Measurements from ENCODE around the gene RELN.

Gene RELN

DNA sequence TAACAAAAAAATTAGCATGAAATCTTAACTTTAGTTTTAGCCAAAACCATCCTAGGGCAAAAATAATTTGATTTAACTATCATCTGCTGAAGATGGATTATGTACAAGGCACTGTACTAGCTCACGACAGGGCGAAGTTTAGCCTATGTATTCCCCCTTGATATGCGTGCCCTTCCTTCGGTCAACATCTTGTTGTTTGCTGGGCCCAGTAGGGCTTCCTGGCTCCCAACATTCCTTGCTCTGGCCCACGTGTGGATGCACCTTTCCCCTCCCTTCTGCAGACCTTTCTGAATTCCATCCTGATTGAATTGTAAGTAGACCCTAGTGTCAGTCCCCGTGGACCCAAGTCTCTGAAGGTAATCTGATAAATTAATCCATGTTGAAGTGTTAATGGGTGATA lies 212.0 kb downstream of the RELN start:
- DNase-seq: no peak

DNA sequence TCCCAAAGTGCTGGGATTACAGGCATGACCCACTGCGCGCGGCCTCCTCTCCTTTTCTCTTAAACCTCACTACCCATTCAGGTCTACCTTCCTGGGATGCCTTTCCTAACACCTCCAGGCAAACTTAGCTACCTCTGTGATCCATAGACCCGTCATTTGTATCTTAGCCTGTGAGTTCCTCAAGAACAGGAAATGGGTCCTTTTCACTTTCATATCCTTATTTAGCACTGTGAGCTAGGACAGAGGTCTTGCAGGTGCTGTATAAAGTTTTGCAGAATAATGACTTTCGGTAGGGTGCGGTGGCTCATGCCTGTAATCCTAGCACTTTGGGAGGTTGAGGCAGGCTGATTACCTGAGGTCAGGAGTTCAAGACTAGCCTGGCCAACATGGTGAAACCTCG lies 215.7 kb downstream of the RELN start:
- DNase-seq: no peak

DNA sequence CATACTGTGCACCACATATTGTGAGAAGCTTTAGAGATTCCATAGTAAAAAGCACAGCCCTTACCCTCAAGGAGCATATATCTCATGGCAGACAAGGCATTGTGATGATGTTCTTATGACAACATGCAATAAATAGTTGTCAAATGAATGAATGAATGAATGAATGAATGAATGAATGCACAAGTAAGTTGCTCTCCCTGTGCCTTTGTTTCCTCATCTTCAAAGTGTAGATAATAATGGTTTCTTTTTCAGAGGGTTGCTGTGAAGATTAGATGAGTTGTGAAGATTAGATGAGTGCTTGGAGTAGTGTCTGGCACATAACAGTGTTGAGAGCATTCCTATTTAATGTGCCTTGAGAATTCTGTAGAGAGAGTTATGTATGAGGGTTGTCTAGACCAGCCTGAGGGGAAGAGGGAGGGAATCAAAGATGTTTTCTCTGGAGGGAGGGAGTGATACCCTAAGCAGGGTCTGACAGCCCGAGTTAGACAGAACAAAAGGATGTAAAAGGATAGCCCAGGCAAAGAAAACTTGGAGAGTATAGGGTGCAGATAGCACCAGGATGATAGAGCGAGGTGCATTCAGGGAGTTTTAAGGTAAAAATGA lies 217.2 kb downstream of the RELN start:
- DNase-seq: no peak

DNA sequence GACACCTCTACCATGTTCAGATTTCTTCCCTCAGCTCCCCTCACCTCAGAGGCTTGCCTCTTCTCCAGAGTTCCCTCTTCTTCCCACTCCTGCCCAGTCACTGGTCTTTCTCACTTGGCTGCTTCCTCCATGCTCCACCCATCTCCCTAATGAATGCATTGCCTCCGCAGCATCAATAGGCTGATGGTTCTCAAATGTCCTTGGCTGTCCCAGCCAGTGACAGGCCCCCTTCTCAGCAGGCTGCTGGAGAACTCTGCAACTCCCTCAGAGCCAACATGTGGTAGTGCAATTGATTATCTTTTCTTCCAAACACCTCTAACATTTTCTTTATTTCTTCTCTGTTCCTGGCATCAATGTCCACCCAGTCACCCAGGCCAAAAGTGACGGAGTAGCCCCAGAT lies 218.2 kb downstream of the RELN start:
- no peak for DNase-seq

DNA sequence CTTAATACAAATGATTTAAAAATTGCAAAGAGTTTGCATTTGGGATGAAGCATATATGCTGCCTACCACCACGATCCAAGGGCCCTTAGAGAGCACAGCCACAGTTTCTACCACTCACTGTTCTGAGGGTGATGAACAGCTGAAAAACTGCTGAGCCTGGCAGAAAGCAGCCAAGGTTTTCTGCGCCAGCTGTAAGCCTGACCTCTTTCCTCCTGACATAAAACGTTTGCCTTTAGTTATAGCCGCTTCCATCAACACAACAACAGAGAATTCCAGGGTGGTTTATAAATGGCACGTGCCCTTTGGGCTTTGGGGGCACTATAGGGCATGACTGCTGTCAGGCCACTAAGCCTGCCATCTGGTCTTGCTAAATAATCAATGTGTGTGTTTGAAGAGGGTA lies 222.8 kb downstream of the RELN start:
- no peak for DNase-seq

DNA sequence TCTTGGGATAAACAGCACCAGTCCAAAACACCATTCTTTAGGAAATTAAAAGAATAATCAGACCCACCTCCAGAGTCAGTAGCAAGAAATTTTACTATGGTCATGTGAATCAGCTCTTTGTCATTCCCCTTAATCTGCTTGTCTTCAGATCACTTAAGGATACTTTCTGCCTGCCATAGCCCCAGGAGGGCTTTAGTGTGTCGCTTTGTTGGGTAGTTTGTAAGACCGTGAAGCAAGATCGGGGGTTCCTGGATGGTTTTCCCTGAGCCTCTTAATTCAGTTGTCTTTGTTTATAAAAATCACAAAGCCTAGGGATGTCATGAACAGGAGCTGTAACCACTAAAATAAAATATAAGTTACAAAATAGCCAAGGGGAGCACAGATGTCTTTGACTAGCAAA lies 223.6 kb downstream of the RELN start:
- DNase-seq: no peak

DNA sequence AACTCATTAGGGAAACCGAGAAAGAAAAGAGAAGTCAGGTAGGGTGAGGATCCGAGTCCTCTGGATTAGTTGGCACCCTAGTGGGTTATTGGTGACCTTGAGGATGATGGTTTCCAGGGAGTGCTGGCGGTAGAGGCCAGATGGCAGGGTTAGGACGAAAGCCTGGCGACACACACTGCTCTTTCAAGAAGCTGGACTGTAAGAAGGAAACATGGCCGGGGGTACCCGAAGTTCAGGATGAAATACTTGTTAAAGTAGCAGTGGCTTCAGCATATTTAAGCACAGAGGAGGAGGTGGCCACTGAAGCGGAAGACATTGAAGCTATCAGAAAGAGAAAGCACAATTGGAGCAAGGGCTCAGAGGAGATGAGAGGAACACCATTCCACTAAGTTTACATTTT lies 224.6 kb downstream of the RELN start:
- no peak for DNase-seq

DNA sequence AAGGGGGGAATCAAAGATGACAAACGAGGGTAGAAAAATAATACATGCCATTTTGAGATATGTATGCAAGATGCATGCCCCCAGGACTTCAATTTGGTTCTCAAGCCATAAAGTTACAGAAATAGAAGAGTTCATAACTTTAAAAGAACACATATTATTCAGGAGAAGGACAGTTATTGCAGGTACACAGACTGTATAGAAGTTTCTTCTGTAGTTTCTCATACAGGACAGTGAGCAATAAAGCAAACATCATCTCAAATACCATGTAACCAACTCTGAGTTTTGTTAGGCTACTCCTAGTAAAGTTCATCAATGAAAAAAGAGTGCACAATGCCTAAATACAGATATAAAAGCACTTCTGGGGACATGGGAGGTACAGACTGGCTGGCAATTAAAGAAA lies 226.6 kb downstream of the RELN start:
- no peak for DNase-seq

DNA sequence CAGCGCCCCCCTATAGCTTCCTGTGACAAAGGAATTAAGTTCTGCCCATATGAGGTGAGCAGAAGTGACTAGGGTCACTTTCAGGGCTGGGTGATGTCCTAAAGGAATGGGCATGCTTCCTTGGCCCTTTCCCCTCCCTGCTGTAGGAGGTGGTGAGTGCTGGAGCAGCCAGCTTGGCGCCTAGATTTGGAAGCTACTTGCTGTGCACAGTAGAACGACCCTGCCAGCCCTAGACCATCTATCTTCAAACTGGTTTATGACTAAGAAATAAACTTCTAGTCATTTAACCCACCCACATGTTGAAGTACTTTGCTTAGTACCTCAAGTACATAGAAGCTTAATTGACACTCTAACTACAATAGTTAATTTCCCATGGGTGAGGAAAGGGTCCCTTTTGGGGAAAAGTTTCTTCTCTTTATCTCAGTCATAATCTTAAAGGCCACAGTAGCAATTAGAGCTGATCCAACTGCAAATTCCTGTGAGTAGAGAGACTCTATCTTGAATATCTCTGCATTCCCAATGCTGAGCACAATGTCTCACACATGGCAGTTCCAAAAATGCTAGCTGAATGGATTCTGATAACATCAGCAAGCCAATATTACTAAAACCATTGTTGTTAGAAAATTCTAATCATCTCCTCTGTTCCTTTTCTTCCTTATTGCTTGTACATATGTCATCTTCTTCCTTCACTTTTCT lies 227.2 kb downstream of the RELN start:
- DNase-seq: no peak

DNA sequence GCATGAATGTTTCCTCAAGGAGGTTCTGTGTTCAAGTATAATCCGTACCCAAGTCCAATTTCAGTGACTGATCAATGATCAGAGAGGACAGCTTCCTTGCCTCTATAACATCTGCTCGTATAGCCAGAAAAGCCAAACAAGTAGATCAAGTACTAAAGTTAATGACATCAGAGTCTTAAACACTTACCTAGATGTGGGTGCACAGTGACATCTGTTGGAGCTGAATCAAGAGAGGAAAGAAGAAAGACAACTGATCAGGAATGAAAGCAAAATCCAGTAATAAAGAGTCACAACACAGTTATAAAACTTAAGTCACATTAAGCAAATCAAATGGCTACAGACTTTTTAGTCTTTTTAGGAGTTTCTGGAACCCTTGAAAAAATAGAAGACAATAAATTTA lies 236.5 kb downstream of the RELN start:
- DNase-seq: no peak

DNA sequence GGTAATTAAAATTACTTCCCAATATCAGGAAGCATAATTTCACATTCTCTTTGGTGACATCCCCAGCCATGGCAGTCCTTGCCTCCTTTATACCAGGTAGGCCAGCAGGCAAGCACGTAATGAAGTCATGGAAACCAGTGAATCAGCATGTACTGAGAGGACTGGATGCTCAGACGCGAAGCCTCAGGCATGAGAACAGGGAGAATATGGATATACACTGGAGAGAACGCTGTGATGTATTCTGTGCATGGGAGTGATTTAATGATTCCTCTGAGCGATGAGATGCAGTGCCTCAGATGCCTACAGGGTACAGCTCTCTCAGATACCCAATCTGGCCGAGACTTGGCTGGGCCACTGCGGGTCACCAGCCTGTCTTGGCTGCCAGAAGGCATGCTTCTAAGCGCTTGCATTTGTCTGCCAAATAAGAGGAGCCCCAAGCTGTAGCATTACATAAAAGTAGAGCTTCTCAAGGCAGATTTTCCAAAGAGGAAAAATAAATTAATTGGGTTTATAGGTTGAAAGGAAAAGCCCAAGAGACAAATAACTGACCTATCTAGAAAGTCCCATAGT lies 238.1 kb downstream of the RELN start:
- DNase-seq: no peak

DNA sequence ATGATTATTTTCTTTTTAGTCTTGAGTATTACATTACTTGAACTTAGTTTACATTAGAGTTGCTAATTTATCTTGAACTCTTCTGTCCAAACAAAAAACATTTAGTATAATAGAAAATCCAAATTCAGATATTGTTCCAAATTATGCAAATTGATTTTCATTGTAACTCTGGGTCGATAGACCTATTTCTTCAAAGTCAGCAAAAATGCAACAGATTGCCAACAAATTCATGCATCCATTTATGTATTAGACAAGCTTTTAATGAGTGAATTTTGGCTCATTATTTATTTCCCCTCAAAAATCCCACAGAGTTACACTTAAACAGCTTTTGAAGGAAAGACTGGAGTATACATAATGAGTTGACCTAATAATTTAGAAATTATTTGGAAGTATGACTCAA lies 240.8 kb downstream of the RELN start:
- DNase-seq: no peak

DNA sequence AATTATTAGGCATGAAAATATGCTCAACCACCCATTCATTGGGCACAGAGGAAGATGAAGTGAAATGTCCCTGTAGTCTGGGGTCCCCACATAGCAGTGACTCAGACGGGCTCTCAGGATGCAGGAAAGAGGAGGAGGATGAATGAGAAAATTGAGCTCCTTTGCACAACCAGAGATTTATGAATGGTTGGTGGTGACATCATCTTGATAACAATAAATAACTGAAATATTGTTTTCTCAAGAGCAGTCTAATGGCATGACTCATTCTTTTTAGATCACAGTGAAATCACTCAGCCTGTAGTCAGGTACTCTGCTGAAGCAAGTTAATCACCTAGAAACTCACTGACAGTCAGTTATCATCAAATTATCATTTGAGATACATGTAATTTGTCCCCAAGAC lies 254.1 kb downstream of the RELN start:
- DNase-seq: no peak

DNA sequence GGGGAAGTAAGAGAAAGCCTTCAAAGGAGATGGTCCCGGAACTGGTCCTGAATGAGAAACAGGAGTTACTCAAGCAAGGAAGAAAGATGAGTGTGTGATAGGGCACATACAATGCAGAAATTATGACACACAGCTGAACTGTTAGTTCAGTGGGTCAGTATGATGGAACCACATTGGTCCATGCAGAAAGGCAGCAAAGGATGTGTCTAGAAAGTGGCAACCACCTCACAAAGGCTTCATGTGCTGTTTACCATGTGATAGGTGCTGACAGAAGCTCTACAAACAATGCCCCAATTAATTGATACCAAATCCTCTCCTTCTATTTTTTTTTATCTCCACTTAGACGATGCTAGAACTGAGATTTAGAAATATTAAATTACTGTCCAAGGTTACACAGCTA lies 258.3 kb downstream of the RELN start:
- no peak for DNase-seq

DNA sequence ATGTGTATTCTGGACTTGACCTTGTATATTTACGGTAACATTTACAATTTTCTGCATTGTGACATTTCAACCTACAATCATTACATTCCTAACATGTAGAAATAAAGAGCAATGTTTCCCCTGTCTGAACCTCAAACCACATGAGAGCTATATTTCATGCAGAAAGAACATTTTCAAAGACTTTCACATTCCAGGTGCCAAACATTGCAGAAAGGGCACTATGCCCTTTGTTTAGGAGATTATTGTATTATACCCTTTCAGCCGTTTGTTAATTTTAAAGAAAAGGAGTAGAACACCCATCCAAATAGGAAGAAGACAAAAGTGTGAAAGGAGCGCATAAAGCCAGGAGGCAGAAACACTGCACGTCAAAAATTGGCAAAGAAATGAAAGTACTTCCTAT lies 260.4 kb downstream of the RELN start:
- no peak for DNase-seq

DNA sequence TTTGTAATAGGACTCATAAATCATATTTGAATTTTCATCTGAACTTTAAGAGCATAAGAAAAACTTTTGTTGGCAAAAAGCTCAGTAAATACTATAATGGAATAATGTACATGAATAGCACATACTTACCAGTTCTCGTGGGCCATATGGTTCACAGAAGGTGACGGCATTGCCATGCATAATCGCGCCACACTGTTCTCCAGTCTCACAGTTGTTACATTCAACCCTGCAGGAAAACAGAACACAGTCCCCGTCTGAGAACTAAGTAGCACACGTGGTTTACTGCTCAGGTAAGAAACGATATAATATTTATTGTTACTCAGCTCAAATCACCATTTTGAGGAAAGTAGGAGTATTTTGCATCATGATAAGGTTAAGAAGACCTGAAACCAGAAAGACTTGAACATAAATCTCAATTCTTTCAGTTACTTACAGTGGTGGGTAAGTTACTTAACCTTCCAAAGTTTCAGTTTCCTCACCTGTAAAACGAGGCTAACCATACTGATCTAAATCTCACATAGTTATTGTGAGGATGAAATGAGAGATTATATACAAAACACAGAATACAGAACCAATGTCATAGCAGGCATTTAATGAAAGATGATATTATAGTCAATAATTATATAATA lies 261.4 kb downstream of the RELN start:
- DNase-seq: no peak

DNA sequence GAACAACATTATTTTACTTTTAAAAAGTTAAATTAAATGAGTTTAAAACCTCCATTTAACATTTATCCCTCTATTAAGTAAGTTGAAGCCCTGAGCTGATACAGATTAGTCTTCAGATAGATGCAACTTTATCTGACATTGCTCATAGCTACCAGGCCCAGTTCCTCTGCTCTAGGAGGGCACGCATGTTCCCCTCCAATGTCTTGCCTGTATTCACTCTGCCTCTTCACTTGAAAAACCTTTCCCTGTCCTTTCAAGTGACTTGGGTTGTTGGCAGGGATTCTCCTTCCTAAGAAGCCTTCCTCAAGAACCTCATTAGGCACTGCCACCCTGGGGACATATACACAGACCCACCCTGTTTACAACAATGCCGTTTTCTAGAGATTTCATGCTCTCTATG lies 270.4 kb downstream of the RELN start:
- no peak for DNase-seq

DNA sequence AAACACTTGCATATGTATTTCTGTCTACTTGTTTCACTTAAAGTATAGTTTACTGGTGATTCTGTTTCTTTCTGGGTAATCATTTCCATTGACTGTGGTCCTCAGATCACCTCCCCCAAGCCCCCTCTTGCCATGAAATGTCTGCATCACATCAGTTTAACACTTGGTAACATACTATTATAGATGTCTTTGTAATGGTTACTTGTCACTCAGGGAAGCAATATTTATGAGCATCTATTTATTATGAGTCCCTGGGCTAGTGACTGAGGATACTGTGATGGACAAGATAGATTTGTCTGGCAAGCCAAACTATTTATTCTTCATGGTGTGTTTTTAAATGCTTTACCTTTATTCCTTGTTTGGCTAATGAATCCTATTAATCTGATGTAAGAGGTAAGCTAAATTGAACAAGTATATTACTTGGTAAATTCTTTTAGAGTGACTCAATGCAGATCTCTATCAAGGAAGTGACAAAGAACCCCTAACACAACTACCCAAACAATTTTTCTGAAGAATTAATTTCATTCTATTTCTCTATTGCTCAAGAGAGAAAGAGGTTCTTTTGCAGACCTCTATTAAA lies 270.9 kb downstream of the RELN start:
- DNase-seq: no peak

DNA sequence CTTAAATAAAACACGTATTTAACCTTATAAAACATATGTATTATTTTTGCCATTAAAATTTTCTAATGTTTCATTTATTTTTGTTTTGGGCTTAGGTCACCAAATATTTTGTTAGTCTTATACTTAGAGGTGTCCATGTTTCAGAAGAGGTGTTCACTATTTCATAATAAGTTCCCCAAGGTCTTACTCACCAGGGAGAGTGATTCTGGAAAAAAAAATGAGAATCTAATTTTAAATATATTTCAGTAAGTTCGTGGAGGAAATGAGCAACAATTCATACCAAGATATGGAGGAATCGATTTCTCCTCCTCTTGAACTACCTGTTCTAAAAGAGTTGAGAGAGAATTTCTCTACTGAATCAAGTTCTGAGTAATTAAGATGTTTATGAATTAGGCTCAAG lies 271.9 kb downstream of the RELN start:
- DNase-seq: no peak

DNA sequence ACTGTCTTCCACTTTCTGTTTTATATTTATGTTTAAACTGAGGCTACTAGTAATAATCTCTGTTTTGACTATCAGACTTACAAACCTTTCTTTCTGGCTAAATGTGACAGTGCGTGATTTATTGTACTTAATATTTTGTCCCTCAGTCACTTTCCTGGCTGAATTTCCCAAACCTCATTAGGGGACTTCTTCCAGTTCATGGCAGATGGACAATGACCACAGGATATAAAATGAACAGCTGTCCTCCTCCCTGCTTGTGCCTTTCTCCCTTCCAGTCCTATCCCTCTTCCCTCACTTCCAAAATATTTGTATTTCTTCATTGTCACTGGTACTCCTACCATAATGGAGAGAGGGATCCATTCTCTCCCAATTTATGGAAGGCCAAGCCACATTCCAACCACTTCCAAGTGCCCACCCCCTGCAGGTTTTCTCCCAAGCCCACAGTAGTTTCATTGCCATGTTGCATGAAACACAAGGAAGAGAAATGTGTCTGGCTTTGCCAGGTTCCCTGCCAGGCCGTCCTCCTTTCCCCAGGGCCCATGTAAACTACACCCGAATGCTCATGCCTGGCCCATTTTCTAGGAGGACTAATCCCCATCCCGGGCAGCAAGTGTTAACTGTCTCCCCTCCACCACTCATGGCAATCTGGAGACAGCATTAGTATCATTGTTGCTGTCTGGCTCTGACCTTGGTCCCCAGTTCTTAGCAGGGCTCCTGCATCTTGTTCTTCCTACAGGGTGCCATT lies 273.9 kb downstream of the RELN start:
- DNase-seq: no peak

DNA sequence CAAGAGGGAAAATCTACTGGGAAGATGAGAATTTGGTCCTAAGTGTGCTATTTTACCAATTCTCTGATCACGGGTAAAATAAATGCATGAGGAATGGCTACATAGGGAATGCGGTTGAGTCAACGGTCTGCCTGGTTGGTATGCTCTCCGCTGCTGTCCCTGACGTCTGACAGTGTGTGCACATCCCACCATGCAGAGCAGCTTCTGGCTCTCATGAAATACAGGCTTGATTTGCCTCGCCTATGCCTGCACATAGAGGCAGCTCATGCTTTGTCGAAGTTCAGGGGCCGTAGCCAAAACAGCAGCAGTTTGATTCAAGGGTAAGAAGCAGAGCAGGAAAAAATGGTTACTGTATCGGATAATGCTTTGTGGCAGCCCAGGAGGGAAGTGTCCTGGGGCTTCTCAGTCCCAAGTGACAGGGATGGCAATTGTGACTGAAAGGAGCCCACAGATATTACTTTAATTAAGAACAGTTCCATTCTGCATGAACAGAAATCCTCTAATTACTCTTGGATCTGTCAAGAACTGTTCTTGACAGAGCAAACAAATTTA lies 275.0 kb downstream of the RELN start:
- DNase-seq: no peak

DNA sequence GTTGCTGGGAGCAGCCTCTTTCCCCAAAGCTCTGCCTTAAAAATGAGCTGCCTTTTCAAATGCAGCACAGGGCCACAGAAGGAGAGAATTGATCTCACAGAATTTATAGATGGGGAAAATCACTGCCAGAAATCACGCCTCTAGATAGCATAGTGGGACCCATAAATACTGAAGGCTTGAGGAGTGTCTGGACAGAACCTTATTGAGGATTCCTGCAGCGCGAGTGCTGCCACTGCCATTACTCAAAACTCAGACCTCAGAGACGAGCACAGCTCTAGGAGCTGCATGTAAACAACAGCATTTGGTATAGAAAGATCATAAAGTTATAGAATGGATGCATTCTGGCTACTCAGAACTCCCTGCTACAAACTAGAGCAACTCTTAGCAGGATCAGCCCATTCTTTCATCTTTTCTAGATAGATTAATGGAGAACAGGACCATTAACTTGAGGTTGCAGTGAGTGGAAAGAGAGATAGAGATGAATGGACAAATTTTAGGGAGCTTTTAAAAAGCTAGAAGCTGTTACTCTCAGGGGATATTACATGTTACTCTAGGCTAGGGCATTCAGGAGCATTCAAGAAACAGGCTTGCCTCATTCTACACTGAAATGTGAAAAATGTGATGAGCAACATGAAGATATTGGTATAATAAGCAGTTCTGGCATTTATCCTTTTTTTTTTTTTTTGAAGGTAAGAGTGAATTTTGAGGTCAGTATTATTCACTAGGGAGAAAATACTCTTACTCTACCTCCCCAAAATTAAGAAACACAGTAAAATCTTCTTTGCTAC lies 276.3 kb downstream of the RELN start:
- no peak for DNase-seq
